ENCODE measurements around the gene CISTR.

CISTR gene

GRCh38 chr12:53733807-53734200, 18.0 kb downstream of the CISTR start:
- Histone ChIP-seq H4K8ac (ENCODE audit: low read depth, low read length) (no peak overlapping the region), H2BK5ac (ENCODE audit: low read length) (no peak overlapping the region), H3K23ac (ENCODE audit: low read depth, low read length, poor library complexity) (no peak overlapping the region), H2BK12ac (ENCODE audit: low read length) (no peak overlapping the region), H3K9ac (ENCODE audit: low read depth, low read length, poor library complexity) (no peak overlapping the region), H3K79me1 (ENCODE audit: low read depth, low read length) (no peaks in the 10 kb centered on the region), H3K18ac (ENCODE audit: low read length) (no peak overlapping the region), H4K91ac (ENCODE audit: low read depth, low read length, poor library complexity) (no peak overlapping the region), H3K27me3 (ENCODE audit: control insufficient read depth in 3 of 3, insufficient read depth in 3 of 3, low read depth in 1 of 3, low read length in 3 of 3) (peaks cover 2 to 65% (median 21%) of the 10 kb centered on the region in 3 experiments), H2AFZ (ENCODE audit: low read length) (no peak overlapping the region), H3K4me3 (ENCODE audit: low read length in 2 of 2) (no peak overlapping the region), H2AK5ac (ENCODE audit: low read depth, low read length) (no peak overlapping the region), H3K4ac (ENCODE audit: low read length) (no peak overlapping the region), H3K9me3 (replicated peaks in 1 of 2; ENCODE audit: control insufficient read depth in 2 of 2, insufficient read depth in 1 of 2, low read depth in 1 of 2, low read length in 2 of 2) (no peaks in the 10 kb centered on the region), H3K27ac (replicated peaks; ENCODE audit: low read length) (no peak overlapping the region), H2BK15ac (ENCODE audit: low read length) (no peak overlapping the region), H3K4me2 (ENCODE audit: insufficient read depth, low read length, poor library complexity, severe bottlenecking) (no peak overlapping the region), H3K4me1 (ENCODE audit: control insufficient read depth in 2 of 2, insufficient read depth in 1 of 2, low read depth in 1 of 2, low read length in 2 of 2) (peaks cover 0 to 20% of the 10 kb centered on the region in 2 donors), H2BK120ac (ENCODE audit: low read depth, low read length) (no peak overlapping the region), H3K14ac (ENCODE audit: low read length) (no peak overlapping the region), H3K36me3 (replicated peaks in 1 of 2; ENCODE audit: control insufficient read depth in 2 of 2, insufficient read depth in 2 of 2, low read length in 2 of 2) (no peaks in the 10 kb centered on the region)
- DNase-seq (ENCODE audit: low spot score): no peak
- no CpG with 5 or more reads among the region's 5 CpGs for WGBS, 2 donors (ENCODE audit: extremely low coverage in 2 of 2, insufficient read length in 2 of 2, insufficient replicate concordance in 1 of 2)

DNA sequence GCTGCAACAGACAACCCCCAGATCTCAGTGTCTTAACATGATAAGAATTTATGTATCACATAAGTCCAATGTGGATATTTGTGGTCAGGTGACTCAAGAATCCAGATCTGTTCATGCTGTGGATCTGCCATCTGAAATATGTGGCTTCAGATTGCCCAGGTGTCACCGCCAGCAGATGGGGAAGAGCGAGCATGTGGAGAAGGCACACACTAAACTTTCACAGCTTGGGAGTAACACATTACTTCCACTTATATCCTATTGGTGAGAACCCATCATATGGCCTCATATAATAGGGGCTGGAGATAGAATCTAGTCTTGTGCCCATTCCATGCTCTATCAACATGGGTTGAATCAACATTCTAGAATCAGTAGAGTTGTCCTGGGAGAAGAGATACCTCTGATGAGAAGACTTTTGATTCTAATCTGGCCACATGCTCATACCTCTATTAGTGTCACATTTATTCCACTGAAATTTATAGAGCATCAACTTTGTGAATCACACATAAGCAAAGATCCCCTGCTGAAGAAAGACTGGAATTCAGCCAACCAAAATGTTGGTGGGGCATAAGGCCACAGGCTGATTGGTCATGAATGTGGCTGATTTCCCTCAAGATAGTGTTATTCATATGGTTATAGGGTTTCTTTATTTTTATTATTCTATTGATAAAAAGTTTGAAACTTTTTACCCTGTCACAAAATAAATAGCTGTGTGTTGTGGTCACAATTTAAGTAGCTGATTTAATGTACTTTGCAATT, 18.6 kb downstream of the CISTR start:
- no peak overlapping the region for H3K4me3 ChIP-seq (ENCODE audit: low read length in 2 of 2)
- no CpG with 5 or more reads among the region's 2 CpGs for WGBS, 2 donors (ENCODE audit: extremely low coverage in 2 of 2, insufficient read length in 2 of 2, insufficient replicate concordance in 1 of 2)

DNA sequence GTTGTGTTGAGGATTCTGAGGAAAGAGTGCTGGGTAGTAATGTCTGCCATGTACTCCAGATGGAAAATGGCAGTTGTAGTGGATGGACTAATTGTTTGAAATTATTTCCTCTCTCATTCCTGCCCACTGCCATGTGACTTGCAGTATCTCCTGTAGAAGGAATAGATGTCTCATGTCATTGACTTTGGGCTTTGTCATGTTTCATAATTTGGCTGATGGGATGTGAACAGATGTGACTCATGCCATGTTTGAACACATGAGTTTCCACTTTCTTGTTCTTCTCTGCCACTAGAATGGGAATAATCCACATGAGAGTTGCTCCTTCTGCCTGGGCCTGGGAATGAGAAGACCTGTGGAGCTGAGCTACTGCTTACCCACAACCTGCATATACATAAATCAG, 22.1 kb downstream of the CISTR start:
- H3K18ac ChIP-seq (ENCODE audit: low read length): no peak overlapping the region
- H3K27me3 ChIP-seq (ENCODE audit: control insufficient read depth in 3 of 3, insufficient read depth in 3 of 3, low read depth in 1 of 3, low read length in 3 of 3): peaks cover 0 to 24% (median 0%) of the 10 kb centered on the region in 3 experiments
- H2BK15ac ChIP-seq (ENCODE audit: low read length): no peak overlapping the region
- no peak overlapping the region for H3K4me2 ChIP-seq (ENCODE audit: insufficient read depth, low read length, poor library complexity, severe bottlenecking)
- H3K14ac ChIP-seq (ENCODE audit: low read length): no peak overlapping the region
- H2BK5ac ChIP-seq (ENCODE audit: low read length): no peak overlapping the region
- H2BK120ac ChIP-seq (ENCODE audit: low read depth, low read length): no peak overlapping the region
- no peak overlapping the region for H2BK12ac ChIP-seq (ENCODE audit: low read length)
- H4K91ac ChIP-seq (ENCODE audit: low read depth, low read length, poor library complexity): no peak overlapping the region
- no peak overlapping the region for H3K4me3 ChIP-seq (ENCODE audit: low read length in 2 of 2)
- no peaks in the 10 kb centered on the region for H3K36me3 ChIP-seq (replicated peaks in 1 of 2; ENCODE audit: control insufficient read depth in 2 of 2, insufficient read depth in 2 of 2, low read length in 2 of 2)
- no peak overlapping the region for H2AK5ac ChIP-seq (ENCODE audit: low read depth, low read length)
- H3K4ac ChIP-seq (ENCODE audit: low read length): no peak overlapping the region
- no peak overlapping the region for H3K27ac ChIP-seq (replicated peaks; ENCODE audit: low read length)
- no peak for DNase-seq (ENCODE audit: low spot score)
- no peak overlapping the region for H3K9ac ChIP-seq (ENCODE audit: low read depth, low read length, poor library complexity)
- peaks cover 5% of the 10 kb centered on the region in 2 donors for H3K4me1 ChIP-seq (ENCODE audit: control insufficient read depth in 2 of 2, insufficient read depth in 1 of 2, low read depth in 1 of 2, low read length in 2 of 2)
- no peak overlapping the region for H4K8ac ChIP-seq (ENCODE audit: low read depth, low read length)
- no peaks in the 10 kb centered on the region for H3K9me3 ChIP-seq (replicated peaks in 1 of 2; ENCODE audit: control insufficient read depth in 2 of 2, insufficient read depth in 1 of 2, low read depth in 1 of 2, low read length in 2 of 2)
- no peak overlapping the region for H3K23ac ChIP-seq (ENCODE audit: low read depth, low read length, poor library complexity)
- H2AFZ ChIP-seq (ENCODE audit: low read length): no peak overlapping the region
- no peaks in the 10 kb centered on the region for H3K79me1 ChIP-seq (ENCODE audit: low read depth, low read length)

More for the DNA sequence above, 18.6 kb downstream of the CISTR start:
- no peak overlapping the region for H4K8ac ChIP-seq (ENCODE audit: low read depth, low read length)
- no peak overlapping the region for H3K27ac ChIP-seq (replicated peaks; ENCODE audit: low read length)
- no peak overlapping the region for H2BK12ac ChIP-seq (ENCODE audit: low read length)
- H2BK5ac ChIP-seq (ENCODE audit: low read length): no peak overlapping the region
- no peak overlapping the region for H2BK15ac ChIP-seq (ENCODE audit: low read length)
- H3K23ac ChIP-seq (ENCODE audit: low read depth, low read length, poor library complexity): no peak overlapping the region
- H3K36me3 ChIP-seq (replicated peaks in 1 of 2; ENCODE audit: control insufficient read depth in 2 of 2, insufficient read depth in 2 of 2, low read length in 2 of 2): no peaks in the 10 kb centered on the region
- H3K4ac ChIP-seq (ENCODE audit: low read length): no peak overlapping the region
- no peak overlapping the region for H3K4me2 ChIP-seq (ENCODE audit: insufficient read depth, low read length, poor library complexity, severe bottlenecking)
- H2BK120ac ChIP-seq (ENCODE audit: low read depth, low read length): no peak overlapping the region
- no peak overlapping the region for H3K9ac ChIP-seq (ENCODE audit: low read depth, low read length, poor library complexity)
- H3K14ac ChIP-seq (ENCODE audit: low read length): no peak overlapping the region
- peaks cover under 1 to 15% of the 10 kb centered on the region in 2 donors for H3K4me1 ChIP-seq (ENCODE audit: control insufficient read depth in 2 of 2, insufficient read depth in 1 of 2, low read depth in 1 of 2, low read length in 2 of 2)
- peaks cover 0 to 59% (median 15%) of the 10 kb centered on the region in 3 experiments for H3K27me3 ChIP-seq (ENCODE audit: control insufficient read depth in 3 of 3, insufficient read depth in 3 of 3, low read depth in 1 of 3, low read length in 3 of 3)
- no peak overlapping the region for H4K91ac ChIP-seq (ENCODE audit: low read depth, low read length, poor library complexity)
- H3K9me3 ChIP-seq (replicated peaks in 1 of 2; ENCODE audit: control insufficient read depth in 2 of 2, insufficient read depth in 1 of 2, low read depth in 1 of 2, low read length in 2 of 2): no peaks in the 10 kb centered on the region
- DNase-seq (ENCODE audit: low spot score): no peak
- H3K18ac ChIP-seq (ENCODE audit: low read length): no peak overlapping the region
- H2AFZ ChIP-seq (ENCODE audit: low read length): no peak overlapping the region
- no peaks in the 10 kb centered on the region for H3K79me1 ChIP-seq (ENCODE audit: low read depth, low read length)
- no peak overlapping the region for H2AK5ac ChIP-seq (ENCODE audit: low read depth, low read length)

- H3K9me3 ChIP-seq (replicated peaks in 1 of 2; ENCODE audit: control insufficient read depth in 2 of 2, insufficient read depth in 1 of 2, low read depth in 1 of 2, low read length in 2 of 2): no peaks in the 10 kb centered on the region
- H2BK12ac ChIP-seq (ENCODE audit: low read length): no peak overlapping the region
- no peak overlapping the region for H3K14ac ChIP-seq (ENCODE audit: low read length)
- H3K4me3 ChIP-seq (ENCODE audit: low read length in 2 of 2): peak overlapping the region; percentile 69 to 75
- no peaks in the 10 kb centered on the region for H3K36me3 ChIP-seq (replicated peaks in 1 of 2; ENCODE audit: control insufficient read depth in 2 of 2, insufficient read depth in 2 of 2, low read length in 2 of 2)
- no peak for DNase-seq (ENCODE audit: low spot score)
- H3K27me3 ChIP-seq (ENCODE audit: control insufficient read depth in 3 of 3, insufficient read depth in 3 of 3, low read depth in 1 of 3, low read length in 3 of 3): peaks cover 0 to 11% (median 0%) of the 10 kb centered on the region in 3 experiments
- no peak overlapping the region for H2AK5ac ChIP-seq (ENCODE audit: low read depth, low read length)
- no peak overlapping the region for H3K27ac ChIP-seq (replicated peaks; ENCODE audit: low read length)
- no peak overlapping the region for H3K4ac ChIP-seq (ENCODE audit: low read length)
- no peak overlapping the region for H3K4me2 ChIP-seq (ENCODE audit: insufficient read depth, low read length, poor library complexity, severe bottlenecking)
- H2BK5ac ChIP-seq (ENCODE audit: low read length): no peak overlapping the region
- no CpG with 5 or more reads among the region's 7 CpGs for WGBS, 2 donors (ENCODE audit: extremely low coverage in 2 of 2, insufficient read length in 2 of 2, insufficient replicate concordance in 1 of 2)
- peak overlapping the region; percentile 92 for H2AFZ ChIP-seq (ENCODE audit: low read length)
- H3K23ac ChIP-seq (ENCODE audit: low read depth, low read length, poor library complexity): no peak overlapping the region
- H3K4me1 ChIP-seq (ENCODE audit: control insufficient read depth in 2 of 2, insufficient read depth in 1 of 2, low read depth in 1 of 2, low read length in 2 of 2): peaks cover 5% of the 10 kb centered on the region in 2 donors
- H4K91ac ChIP-seq (ENCODE audit: low read depth, low read length, poor library complexity): no peak overlapping the region
- H2BK15ac ChIP-seq (ENCODE audit: low read length): no peak overlapping the region
- H2BK120ac ChIP-seq (ENCODE audit: low read depth, low read length): no peak overlapping the region
- H3K79me1 ChIP-seq (ENCODE audit: low read depth, low read length): no peaks in the 10 kb centered on the region
- H3K18ac ChIP-seq (ENCODE audit: low read length): no peak overlapping the region
- no peak overlapping the region for H3K9ac ChIP-seq (ENCODE audit: low read depth, low read length, poor library complexity)
- H4K8ac ChIP-seq (ENCODE audit: low read depth, low read length): no peak overlapping the region
Measured at GRCh38 chr12:53728206-53728605, 23.6 kb downstream of the CISTR start.

All from neuronal stem cell (in vitro differentiated cells).